Measurements from ENCODE around the gene PAH.

- TF ChIP-seq CTCF (IDR thresholded peaks at IDR 0.05) = no peak
- TF ChIP-seq POLR2AphosphoS5 (IDR thresholded peaks at IDR 0.05; ENCODE audit: insufficient read depth in 1 of 2, low read depth in 1 of 2) = no peak
Observed at GRCh38 chr12:102959391-102959790, 42.3 kb upstream of the PAH start.
